HUES6 (cell line): Measurements from ENCODE around the gene SH2D7.

Source experiments
- H3K27ac ChIP-seq: 2 replicates; pipeline ENCODE4 v1.7.0; 2013; ENCODE audit warnings: low read depth, mild to moderate bottlenecking, low read length, inconsistent platforms
- H3K27me3 ChIP-seq: 2 replicates; pipeline ENCODE4 v1.6.1; 2013; ENCODE audit warnings: low read length; ENCODE audit not compliant: control insufficient read depth, insufficient read depth
- H3K36me3 ChIP-seq: 2 replicates; pipeline ENCODE4 v1.6.1; 2013; ENCODE audit warnings: low read length; ENCODE audit not compliant: control insufficient read depth, insufficient read depth
- H3K4me1 ChIP-seq: 2 replicates; pipeline ENCODE4 v1.6.1; 2013; ENCODE audit warnings: low read length; ENCODE audit not compliant: control insufficient read depth, insufficient read depth
- H3K4me3 ChIP-seq: 2 replicates; pipeline ENCODE4 v1.5.1; 2013; ENCODE audit warnings: low read depth, low read length
- H3K9ac ChIP-seq: one replicate; pipeline ENCODE4 v1.6.1; 2013; ENCODE audit warnings: mild to moderate bottlenecking, low read length
- H3K9me3 ChIP-seq: 2 replicates; pipeline ENCODE4 v1.6.1; 2013; ENCODE audit warnings: low read depth, low read length; ENCODE audit not compliant: control insufficient read depth, insufficient read depth

Gene SH2D7

DNA sequence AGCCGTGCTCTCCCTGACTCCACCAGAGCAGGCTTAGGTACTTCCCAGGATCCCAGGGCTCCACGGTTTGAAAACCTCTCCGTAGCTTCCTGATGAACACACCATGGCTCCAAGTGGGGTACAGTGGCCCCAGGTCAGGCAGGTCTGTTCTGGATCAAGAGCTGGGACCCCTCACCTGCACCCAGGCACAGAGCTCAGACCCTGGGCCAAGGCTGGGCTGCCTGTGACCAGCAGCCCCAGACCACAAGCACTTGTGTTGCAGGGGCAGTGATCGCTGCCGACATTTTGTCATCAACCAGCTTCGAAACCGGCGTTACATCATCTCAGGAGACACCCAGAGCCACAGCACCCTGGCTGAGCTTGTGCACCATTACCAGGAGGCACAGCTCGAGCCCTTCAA, 5.3 kb downstream of the SH2D7 start:
- no peaks in the 10 kb centered on the region for H3K4me1 ChIP-seq
- H3K27me3 ChIP-seq = peaks cover 10% of the 10 kb centered on the region
- no peaks in the 10 kb centered on the region for H3K36me3 ChIP-seq
- H3K9me3 ChIP-seq = no peaks in the 10 kb centered on the region
- H3K27ac ChIP-seq = no peak overlapping the region
- H3K4me3 ChIP-seq = no peak overlapping the region
- no peak overlapping the region for H3K9ac ChIP-seq

DNA sequence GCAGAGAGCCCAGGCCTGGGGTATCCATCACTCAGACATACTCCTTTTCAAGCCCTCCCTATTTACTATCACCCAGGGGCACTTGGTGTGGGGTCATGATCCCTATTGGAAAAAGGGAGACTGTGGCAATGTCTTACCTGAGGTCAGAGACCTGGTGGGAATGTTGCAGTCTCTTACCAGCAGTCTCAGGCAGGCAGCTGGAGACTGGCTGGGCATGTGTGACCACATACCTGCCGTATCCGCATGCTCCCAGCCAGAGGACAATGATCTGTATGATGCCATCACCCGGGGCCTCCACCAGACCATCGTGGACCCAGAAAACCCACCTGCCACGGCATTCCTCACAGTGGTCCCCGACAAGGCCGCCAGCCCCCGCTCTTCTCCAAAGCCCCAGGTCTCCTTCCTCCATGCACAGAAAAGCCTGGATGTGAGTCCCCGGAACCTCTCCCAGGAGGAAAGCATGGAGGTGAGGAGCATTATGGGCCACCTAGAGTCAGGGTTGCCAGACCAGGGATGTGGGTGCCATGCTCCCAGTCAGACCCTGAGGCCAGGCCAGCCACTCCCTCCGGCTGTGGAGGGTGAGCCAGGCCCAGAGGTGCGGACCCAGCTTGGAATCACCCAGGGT, 5.9 kb downstream of the SH2D7 start:
- no peak overlapping the region for H3K27ac ChIP-seq
- no peak overlapping the region for H3K4me3 ChIP-seq
- H3K36me3 ChIP-seq = no peaks in the 10 kb centered on the region
- H3K9me3 ChIP-seq = no peaks in the 10 kb centered on the region
- H3K9ac ChIP-seq = no peak overlapping the region
- no peaks in the 10 kb centered on the region for H3K4me1 ChIP-seq
- peaks cover 6% of the 10 kb centered on the region for H3K27me3 ChIP-seq

DNA sequence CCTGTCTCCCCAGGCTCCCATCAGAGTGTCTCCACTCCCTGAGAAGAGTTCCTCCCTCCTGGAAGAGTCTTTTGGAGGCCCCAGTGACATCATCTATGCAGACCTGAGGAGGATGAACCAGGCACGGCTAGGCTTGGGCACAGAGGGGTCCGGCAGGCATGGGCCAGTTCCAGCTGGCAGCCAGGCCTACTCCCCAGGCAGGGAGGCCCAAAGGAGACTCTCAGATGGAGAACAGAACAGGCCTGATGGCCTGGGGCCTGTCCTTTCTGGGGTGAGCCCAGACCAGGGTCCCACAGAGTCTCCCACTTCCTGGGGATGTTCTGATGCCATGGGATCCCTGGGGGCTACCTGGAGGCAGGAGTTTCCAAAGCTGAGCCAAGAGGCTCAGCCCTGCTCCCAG, 8.5 kb downstream of the SH2D7 start:
- Histone ChIP-seq H3K4me3 (no peak overlapping the region), H3K9me3 (no peaks in the 10 kb centered on the region), H3K36me3 (peaks cover 6% of the 10 kb centered on the region), H3K27ac (no peak overlapping the region), H3K9ac (no peak overlapping the region), H3K4me1 (no peaks in the 10 kb centered on the region), H3K27me3 (no peaks in the 10 kb centered on the region)

DNA sequence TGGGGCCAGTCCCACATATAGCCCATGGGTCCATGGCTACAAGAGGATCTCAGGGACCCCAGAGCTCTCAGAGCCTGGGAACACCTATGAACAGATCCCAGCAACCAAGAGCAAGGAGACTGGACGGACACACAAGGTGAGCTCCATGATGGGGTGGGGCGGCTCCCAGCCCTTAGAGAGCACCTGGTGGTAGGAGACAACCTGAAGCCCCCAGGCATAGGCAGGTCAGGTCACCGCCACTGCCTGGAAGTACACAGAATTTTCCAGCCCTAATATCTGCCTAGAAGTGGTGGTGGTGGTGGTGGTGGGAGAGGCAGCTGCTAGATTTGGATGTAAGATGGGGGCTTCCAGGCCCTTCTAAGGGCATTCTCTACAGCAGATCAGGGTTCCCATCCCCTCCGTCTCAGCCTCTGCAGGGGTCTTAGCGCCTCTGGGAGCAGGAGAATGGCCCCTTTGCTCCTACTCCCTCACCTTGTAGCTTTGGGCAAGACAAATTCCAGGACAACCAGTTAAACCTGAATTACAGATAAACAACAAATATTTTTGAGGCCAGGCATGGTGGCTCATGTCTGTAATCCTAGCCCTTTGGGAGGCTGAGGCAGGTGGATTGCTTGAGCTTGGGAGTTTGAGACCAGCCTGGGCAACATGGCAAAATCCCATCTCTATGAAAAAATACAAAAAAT, 9.2 kb downstream of the SH2D7 start:
- Histone ChIP-seq H3K9ac (no peak overlapping the region), H3K9me3 (no peaks in the 10 kb centered on the region), H3K36me3 (peaks cover 7% of the 10 kb centered on the region), H3K4me3 (no peak overlapping the region), H3K4me1 (no peaks in the 10 kb centered on the region), H3K27ac (no peak overlapping the region), H3K27me3 (no peaks in the 10 kb centered on the region)

DNA sequence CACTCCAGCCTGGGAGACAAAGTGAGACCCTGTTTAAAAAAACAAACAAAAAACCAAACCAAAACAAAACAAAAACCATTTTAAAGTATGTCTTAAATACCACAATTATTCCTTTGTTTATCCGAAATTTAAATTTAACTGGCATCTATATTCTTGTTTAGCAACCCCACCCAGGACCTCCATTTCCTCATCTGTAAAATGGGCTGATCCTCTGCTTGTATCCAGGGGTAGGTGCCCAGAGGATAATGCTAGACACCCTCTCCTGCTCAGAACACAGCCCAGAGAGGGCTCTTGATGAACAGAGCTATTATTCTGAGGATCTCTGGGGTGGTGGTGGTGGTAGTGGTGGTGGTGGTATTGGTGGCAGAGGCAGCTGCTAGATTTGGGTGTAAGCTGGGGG, 9.8 kb downstream of the SH2D7 start:
- H3K27me3 ChIP-seq = no peaks in the 10 kb centered on the region
- no peak overlapping the region for H3K9ac ChIP-seq
- H3K4me1 ChIP-seq = no peaks in the 10 kb centered on the region
- no peak overlapping the region for H3K4me3 ChIP-seq
- H3K9me3 ChIP-seq = no peaks in the 10 kb centered on the region
- no peak overlapping the region for H3K27ac ChIP-seq
- peaks cover 7% of the 10 kb centered on the region for H3K36me3 ChIP-seq

DNA sequence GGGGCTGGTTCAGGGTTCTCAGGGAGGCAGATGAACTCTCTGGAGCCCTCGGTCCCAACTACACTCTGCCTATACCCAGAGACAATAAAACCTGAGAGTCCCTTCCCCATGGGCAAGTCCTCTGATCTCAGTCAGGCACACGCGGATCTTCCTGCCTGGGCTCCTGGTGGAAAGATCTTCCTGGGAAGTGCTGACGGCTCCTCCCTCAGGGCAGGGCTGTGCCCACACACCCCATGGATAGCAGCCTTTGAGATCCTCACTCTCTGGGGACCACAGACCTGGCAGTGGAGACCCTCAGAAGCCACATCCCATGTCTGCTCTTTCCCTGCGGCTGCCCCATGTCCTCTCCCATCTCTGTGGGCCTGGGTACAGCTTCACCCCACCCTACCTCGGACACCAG, 10.4 kb downstream of the SH2D7 start:
- H3K9me3 ChIP-seq = no peaks in the 10 kb centered on the region
- no peaks in the 10 kb centered on the region for H3K27me3 ChIP-seq
- no peak overlapping the region for H3K9ac ChIP-seq
- no peaks in the 10 kb centered on the region for H3K4me1 ChIP-seq
- H3K36me3 ChIP-seq = peaks cover 7% of the 10 kb centered on the region
- no peak overlapping the region for H3K27ac ChIP-seq
- H3K4me3 ChIP-seq = no peak overlapping the region

DNA sequence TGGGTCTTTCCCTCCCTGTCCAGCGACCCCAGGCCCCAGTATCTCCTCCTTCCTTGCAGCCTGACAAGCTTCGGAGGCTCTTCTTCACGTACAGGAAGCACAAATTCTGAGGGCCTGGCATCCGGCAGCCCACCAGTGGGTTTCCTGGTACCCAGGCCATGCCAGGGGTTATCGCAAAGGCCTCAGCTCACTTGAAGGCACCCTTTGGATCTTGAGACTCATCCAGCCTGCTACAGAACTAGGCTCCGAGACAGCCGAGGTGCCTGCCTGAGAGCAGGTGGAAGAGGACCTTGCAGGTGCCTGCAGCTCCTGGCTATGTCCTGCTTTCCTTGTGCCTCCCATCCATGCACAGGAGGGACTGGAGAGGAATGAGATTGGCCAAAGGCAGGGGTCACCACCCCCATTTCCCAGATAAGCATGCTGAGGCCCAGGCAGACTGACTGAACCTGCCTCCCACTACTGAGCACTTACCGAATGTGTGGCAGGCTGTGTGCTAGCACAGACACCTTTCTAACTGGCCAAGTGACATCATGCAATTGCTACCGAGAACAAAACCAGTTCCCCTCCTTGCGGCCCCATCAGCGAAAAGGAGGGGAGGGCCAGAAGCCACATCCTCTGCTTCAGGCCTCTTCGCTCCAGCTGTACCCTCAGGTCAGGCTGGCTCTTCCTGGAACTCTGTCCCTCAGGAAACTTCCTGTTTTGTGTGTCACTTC, 11.2 kb downstream of the SH2D7 start:
- Histone ChIP-seq H3K27ac (no peak overlapping the region), H3K9ac (no peak overlapping the region), H3K27me3 (no peaks in the 10 kb centered on the region), H3K4me3 (no peak overlapping the region), H3K9me3 (no peaks in the 10 kb centered on the region), H3K4me1 (no peaks in the 10 kb centered on the region), H3K36me3 (peaks cover 7% of the 10 kb centered on the region)

DNA sequence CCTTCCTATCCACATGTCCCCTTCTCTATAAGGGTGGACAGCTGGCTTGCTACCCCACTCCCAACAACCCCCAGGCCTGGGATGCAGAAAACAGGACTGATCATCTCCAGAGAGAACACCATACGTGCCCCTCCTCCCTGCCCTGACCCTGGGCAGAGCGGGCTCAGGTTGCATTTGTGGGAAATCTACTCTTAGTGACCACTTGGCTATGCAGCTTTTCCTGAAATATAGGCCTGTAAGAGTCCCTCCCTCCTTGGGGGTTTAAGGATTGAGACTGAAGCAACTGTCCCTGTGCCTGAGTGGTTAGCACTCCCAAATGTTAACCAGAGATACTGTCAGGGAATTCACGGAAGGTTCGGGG, 11.7 kb downstream of the SH2D7 start:
- Histone ChIP-seq H3K4me1 (no peaks in the 10 kb centered on the region), H3K9me3 (no peaks in the 10 kb centered on the region), H3K27me3 (no peaks in the 10 kb centered on the region), H3K9ac (no peak overlapping the region), H3K27ac (no peak overlapping the region), H3K4me3 (no peak overlapping the region), H3K36me3 (peaks cover 7% of the 10 kb centered on the region)

DNA sequence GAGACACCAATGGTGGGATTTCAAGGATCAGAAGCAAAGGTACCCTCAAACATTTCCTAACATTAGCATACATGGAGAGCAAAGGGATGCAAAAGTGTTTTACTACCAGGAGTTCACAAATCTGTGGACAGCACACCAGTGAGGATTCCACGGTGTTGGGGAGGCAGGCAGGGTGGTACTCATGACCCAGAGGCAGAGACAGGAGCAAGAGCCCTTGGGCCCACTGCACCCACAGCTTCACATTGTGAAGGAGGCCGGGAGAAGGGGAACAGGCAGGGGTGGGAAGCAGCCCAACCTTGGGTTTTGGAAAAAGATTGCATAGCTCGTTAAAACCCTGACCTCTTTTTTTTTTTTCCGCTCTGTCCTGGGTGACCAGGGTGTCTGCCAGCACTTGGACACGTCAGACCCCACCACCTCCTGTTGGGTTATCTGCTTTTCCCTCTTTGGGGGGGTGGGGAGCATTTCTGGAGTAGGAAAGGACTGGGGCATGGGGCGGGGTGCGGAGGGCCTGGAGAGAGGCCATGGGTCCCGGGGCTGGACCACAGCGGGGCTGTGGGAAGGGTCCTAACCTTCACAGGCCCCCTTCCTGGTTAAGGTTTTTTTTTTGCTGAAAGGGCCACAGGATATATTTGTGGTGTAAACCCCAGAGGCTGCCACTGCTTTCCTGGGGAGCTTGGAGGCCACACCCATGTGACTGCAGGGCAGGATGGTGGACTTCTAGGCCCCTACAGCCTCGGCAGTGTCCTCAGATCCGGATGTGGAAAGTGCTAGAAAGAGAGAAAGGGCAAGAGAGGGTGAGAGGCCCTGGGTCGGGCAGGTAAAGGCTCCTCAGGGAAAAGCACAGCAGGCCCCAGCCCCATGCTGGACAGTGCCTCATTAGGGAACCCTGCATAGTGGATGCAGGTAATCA, 12.5 kb downstream of the SH2D7 start:
- H3K9ac ChIP-seq = no peak overlapping the region

DNA sequence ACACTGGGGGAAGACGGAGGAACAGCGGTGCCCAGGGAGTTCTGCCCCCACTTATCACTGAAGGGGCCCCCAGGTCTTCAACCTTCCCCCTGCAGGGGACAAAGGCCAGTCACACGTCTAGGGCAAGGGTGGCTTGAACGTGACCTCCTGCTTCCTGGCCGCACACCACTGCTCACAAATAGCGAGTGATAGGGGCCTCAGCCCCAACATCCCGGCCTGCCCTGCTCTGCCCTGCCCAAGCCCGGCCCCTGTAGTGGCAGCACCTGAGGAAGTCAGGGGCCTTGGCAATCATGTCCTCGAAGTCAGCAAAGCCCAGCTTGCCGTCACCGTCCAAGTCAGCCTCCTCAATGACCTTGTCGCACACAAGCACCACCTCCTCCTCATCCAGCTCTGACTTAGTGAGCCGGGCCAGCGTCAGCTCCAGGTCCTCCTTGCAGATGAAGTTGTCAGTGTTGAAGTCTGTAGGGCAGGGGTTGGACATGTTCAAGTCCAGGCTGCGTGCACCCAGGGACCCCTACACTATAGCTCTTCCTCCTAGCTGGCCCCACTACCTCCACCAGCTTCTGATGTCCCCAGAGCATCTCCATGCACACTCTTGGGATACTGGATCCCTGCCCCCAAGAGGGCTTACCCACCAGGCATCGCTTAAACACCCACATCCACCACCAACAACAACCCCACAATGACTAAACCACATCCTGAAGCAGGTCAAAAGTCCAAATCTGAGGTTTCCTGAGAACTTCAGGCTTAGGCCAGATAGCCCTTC, 13.3 kb downstream of the SH2D7 start:
- Histone ChIP-seq H3K27ac (no peak overlapping the region), H3K9ac (peak overlapping the region; percentile 11), H3K9me3 (no peaks in the 10 kb centered on the region), H3K27me3 (no peaks in the 10 kb centered on the region), H3K4me1 (no peaks in the 10 kb centered on the region), H3K4me3 (no peak overlapping the region), H3K36me3 (peaks cover 7% of the 10 kb centered on the region)

More for the DNA sequence above, 12.5 kb downstream of the SH2D7 start:
- Histone ChIP-seq H3K27me3 (no peaks in the 10 kb centered on the region), H3K36me3 (peaks cover 7% of the 10 kb centered on the region), H3K4me1 (no peaks in the 10 kb centered on the region), H3K4me3 (no peak overlapping the region), H3K27ac (no peak overlapping the region), H3K9me3 (no peaks in the 10 kb centered on the region)
